ENCODE results near the gene VAT1L. TPM values are rescaled to one million over a fixed set of nuclear protein-coding genes. Genes with fewer than 3 reads are reported as not detected.

Gene VAT1L
- total and polyA plus RNA-seq, 2 donors (not counting 1 experiment from before 2014, with no cell fraction given), result not detected

- peaks cover 5% of the 10 kb centered on the region for H3K27me3 Mint-ChIP-seq
- 93% methylated on average over 3 of the region's 5 CpGs for WGBS (ENCODE audit: insufficient coverage)
- Histone ChIP-seq H3K4me3 (ENCODE audit: control extremely low read depth in 1 of 5, extremely low read depth in 1 of 5, insufficient read depth in 1 of 5, low read depth in 2 of 5, low read length in 4 of 5) (no peak overlapping the region), H3K27me3 (replicated peaks in 1 of 4; ENCODE audit: control extremely low read depth in 1 of 4, control insufficient read depth in 3 of 4, insufficient read depth in 4 of 4, low read length in 3 of 4) (no peaks in the 10 kb centered on the region), H4K20me1 (ENCODE audit: control insufficient read depth, insufficient read depth, low read length, poor library complexity, severe bottlenecking) (no peaks in the 10 kb centered on the region), H3K9me3 (ENCODE audit: control extremely low read depth in 1 of 3, control insufficient read depth in 2 of 3, insufficient read depth in 1 of 3, low read length in 2 of 3) (no peaks in the 10 kb centered on the region), H3K4me2 (replicated peaks; ENCODE audit: low read depth, low read length, poor library complexity, severe bottlenecking) (no peak overlapping the region), H3K27ac (ENCODE audit: low read length in 2 of 2) (no peak overlapping the region), H3K36me3 (replicated peaks in 1 of 2; ENCODE audit: control extremely low read depth in 1 of 2, control insufficient read depth in 1 of 2, extremely low read depth in 1 of 2, insufficient read depth in 2 of 2, low read length in 1 of 2) (no peaks in the 10 kb centered on the region), H3K4me1 (ENCODE audit: control insufficient read depth in 2 of 2, insufficient read depth in 2 of 2, low read length in 2 of 2) (no peaks in the 10 kb centered on the region), H2AFZ (ENCODE audit: insufficient read depth, low read depth, low read length, poor library complexity, severe bottlenecking) (no peak overlapping the region), H3K79me2 (ENCODE audit: control insufficient read depth, insufficient read depth, low read length) (no peaks in the 10 kb centered on the region), H3K9ac (ENCODE audit: low read length) (no peak overlapping the region)
- ChIA-PET POLR2A (no interaction called here), CTCF (no interaction called here)
- ATAC-seq (ENCODE audit: low read depth) (no peak), DNase-seq (no peak)
- H3K27ac Mint-ChIP-seq, result no peak overlapping the region
- intact Hi-C loops (cut with micrococcal nuclease), result no loop called here
- H3K4me1 Mint-ChIP-seq, result no peaks in the 10 kb centered on the region
- H3K4me3 Mint-ChIP-seq, result no peak overlapping the region
- no peak for TF ChIP-seq EZH2 (IDR thresholded peaks at IDR 0.05; ENCODE audit: borderline replicate concordance, insufficient read depth, low read depth, low read length, poor library complexity, severe bottlenecking)
- peak; percentile 12 for TF ChIP-seq CTCF (IDR thresholded peaks at IDR 0.05)
- no peaks in the 10 kb centered on the region for H3K9me3 Mint-ChIP-seq (ENCODE audit: insufficient read depth)
Observed at GRCh38 chr16:78005881-78006280, 217.5 kb downstream of the VAT1L start.

- ChIA-PET CTCF (no interaction called here), POLR2A (no interaction called here)
- no peak overlapping the region for H3K27ac Mint-ChIP-seq
- Histone ChIP-seq H3K27me3 (replicated peaks in 1 of 4; ENCODE audit: control extremely low read depth in 1 of 4, control insufficient read depth in 3 of 4, insufficient read depth in 4 of 4, low read length in 3 of 4) (no peaks in the 10 kb centered on the region), H3K4me1 (ENCODE audit: control insufficient read depth in 2 of 2, insufficient read depth in 2 of 2, low read length in 2 of 2) (no peaks in the 10 kb centered on the region), H3K79me2 (ENCODE audit: control insufficient read depth, insufficient read depth, low read length) (no peaks in the 10 kb centered on the region), H3K4me3 (ENCODE audit: control extremely low read depth in 1 of 5, extremely low read depth in 1 of 5, insufficient read depth in 1 of 5, low read depth in 2 of 5, low read length in 4 of 5) (no peak overlapping the region), H3K27ac (ENCODE audit: low read length in 2 of 2) (no peak overlapping the region), H3K4me2 (replicated peaks; ENCODE audit: low read depth, low read length, poor library complexity, severe bottlenecking) (no peak overlapping the region), H3K9me3 (ENCODE audit: control extremely low read depth in 1 of 3, control insufficient read depth in 2 of 3, insufficient read depth in 1 of 3, low read length in 2 of 3) (no peaks in the 10 kb centered on the region), H3K36me3 (replicated peaks in 1 of 2; ENCODE audit: control extremely low read depth in 1 of 2, control insufficient read depth in 1 of 2, extremely low read depth in 1 of 2, insufficient read depth in 2 of 2, low read length in 1 of 2) (no peaks in the 10 kb centered on the region), H4K20me1 (ENCODE audit: control insufficient read depth, insufficient read depth, low read length, poor library complexity, severe bottlenecking) (no peaks in the 10 kb centered on the region), H2AFZ (ENCODE audit: insufficient read depth, low read depth, low read length, poor library complexity, severe bottlenecking) (no peak overlapping the region), H3K9ac (ENCODE audit: low read length) (no peak overlapping the region)
- H3K9me3 Mint-ChIP-seq (ENCODE audit: insufficient read depth), result no peaks in the 10 kb centered on the region
- intact Hi-C loops (cut with micrococcal nuclease), result no loop called here
- DNase-seq (no peak), ATAC-seq (ENCODE audit: low read depth) (no peak)
- H3K27me3 Mint-ChIP-seq, result peaks cover 8% of the 10 kb centered on the region
- WGBS (ENCODE audit: insufficient coverage), result no CpG with 5 or more reads among the region's 3 CpGs
- H3K4me3 Mint-ChIP-seq, result no peak overlapping the region
- H3K4me1 Mint-ChIP-seq, result no peaks in the 10 kb centered on the region
- TF ChIP-seq EZH2 (IDR thresholded peaks at IDR 0.05; ENCODE audit: borderline replicate concordance, insufficient read depth, low read depth, low read length, poor library complexity, severe bottlenecking) (no peak), CTCF (IDR thresholded peaks at IDR 0.05) (no peak)
Observed at GRCh38 chr16:78007121-78007520, 218.8 kb downstream of the VAT1L start.

Measured in B cell (primary cell).